ENCODE measurements around the gene PRG3.

GRCh38 chr11:57363131-57364080 is 17.5 kb downstream of the PRG3 start:
- TF ChIP-seq EZH2 (IDR thresholded peaks at IDR 0.05; ENCODE audit: low read length, unreplicated experiment): no peak
- TF ChIP-seq, protein P1, sequence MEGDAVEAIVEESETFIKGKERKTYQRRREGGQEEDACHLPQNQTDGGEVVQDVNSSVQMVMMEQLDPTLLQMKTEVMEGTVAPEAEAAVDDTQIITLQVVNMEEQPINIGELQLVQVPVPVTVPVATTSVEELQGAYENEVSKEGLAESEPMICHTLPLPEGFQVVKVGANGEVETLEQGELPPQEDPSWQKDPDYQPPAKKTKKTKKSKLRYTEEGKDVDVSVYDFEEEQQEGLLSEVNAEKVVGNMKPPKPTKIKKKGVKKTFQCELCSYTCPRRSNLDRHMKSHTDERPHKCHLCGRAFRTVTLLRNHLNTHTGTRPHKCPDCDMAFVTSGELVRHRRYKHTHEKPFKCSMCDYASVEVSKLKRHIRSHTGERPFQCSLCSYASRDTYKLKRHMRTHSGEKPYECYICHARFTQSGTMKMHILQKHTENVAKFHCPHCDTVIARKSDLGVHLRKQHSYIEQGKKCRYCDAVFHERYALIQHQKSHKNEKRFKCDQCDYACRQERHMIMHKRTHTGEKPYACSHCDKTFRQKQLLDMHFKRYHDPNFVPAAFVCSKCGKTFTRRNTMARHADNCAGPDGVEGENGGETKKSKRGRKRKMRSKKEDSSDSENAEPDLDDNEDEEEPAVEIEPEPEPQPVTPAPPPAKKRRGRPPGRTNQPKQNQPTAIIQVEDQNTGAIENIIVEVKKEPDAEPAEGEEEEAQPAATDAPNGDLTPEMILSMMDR (conservative IDR thresholded peaks at IDR 0.05; ENCODE audit: low read depth, low read length): no peak
- no peak for TF ChIP-seq EZH2phosphoT487 (IDR thresholded peaks at IDR 0.05; ENCODE audit: borderline replicate concordance, low read length)
